ENCODE measurements around the gene IL1A. TPM values are rescaled to one million over a fixed set of nuclear protein-coding genes. Genes with fewer than 3 reads are reported as not detected.

The IL1A gene
- total and polyA plus RNA-seq, 7 donors = 0.08 to 0.12 TPM; not detected in 5

- 83 to 87% (median 83%) methylated on average over 19 of the region's 19 CpGs for WGBS, 3 donors
- Histone ChIP-seq H3K27ac (no peak overlapping the region), H3K36me3 (ENCODE audit: insufficient read depth in 1 of 2, low read depth in 1 of 2) (no peaks in the 10 kb centered on the region), H3K4me3 (no peak overlapping the region), H3K4me1 (no peaks in the 10 kb centered on the region), H3K27me3 (ENCODE audit: insufficient read depth in 3 of 3, low read length in 2 of 3) (no peaks in the 10 kb centered on the region), H3K9me3 (no peaks in the 10 kb centered on the region)
- TF ChIP-seq CTCF (IDR thresholded peaks at IDR 0.05) = no peak
- ATAC-seq = no peak
- no peak for DNase-seq
- intact Hi-C loops (cut with DNase I) = loop anchor here (2.0 to 5.0 kb wide), 2 partner anchors 101 to 125 kb away; no protein-coding TSS in a partner anchor
Observed at GRCh38 chr2:112727276-112728028, 56.8 kb downstream of the IL1A start.

GRCh38 chr2:112726487-112727190 is 57.7 kb downstream of the IL1A start:
- peak; percentile 92 for TF ChIP-seq CTCF (IDR thresholded peaks at IDR 0.05)
- Histone ChIP-seq H3K4me1 (no peaks in the 10 kb centered on the region), H3K27ac (no peak overlapping the region), H3K36me3 (ENCODE audit: insufficient read depth in 1 of 2, low read depth in 1 of 2) (no peaks in the 10 kb centered on the region), H3K27me3 (ENCODE audit: insufficient read depth in 3 of 3, low read length in 2 of 3) (no peaks in the 10 kb centered on the region), H3K9me3 (no peaks in the 10 kb centered on the region), H3K4me3 (no peak overlapping the region)
- 26 to 33% (median 28%) methylated on average over 18 to 19 of the region's 19 CpGs for WGBS, 3 donors
- peak; percentile 89 to 92 for DNase-seq
- ATAC-seq = peak; percentile 91 to 99 (median 92)
- intact Hi-C loops (cut with DNase I) = loop anchor here (1.0 to 5.0 kb wide), 3 partner anchors 100 to 126 kb away; no protein-coding TSS in a partner anchor

- intact Hi-C loops (cut with DNase I) = loop anchor here (1.0 to 5.0 kb wide), 3 partner anchors 99 to 126 kb away; no protein-coding TSS in a partner anchor
- Histone ChIP-seq H3K27ac (no peak overlapping the region), H3K9me3 (no peaks in the 10 kb centered on the region), H3K36me3 (ENCODE audit: insufficient read depth in 1 of 2, low read depth in 1 of 2) (no peaks in the 10 kb centered on the region), H3K27me3 (ENCODE audit: insufficient read depth in 3 of 3, low read length in 2 of 3) (no peaks in the 10 kb centered on the region), H3K4me1 (no peaks in the 10 kb centered on the region), H3K4me3 (no peak overlapping the region)
- 87 to 88% (median 88%) methylated on average over 14 to 15 of the region's 15 CpGs for WGBS, 3 donors
- DNase-seq (no peak), ATAC-seq (peak in 1 of 4 donors; percentile 11)
- TF ChIP-seq CTCF (IDR thresholded peaks at IDR 0.05) = no peak
Observed at GRCh38 chr2:112725545-112726457, 58.5 kb downstream of the IL1A start.

GRCh38 chr2:112724591-112725525 is 59.4 kb downstream of the IL1A start:
- Histone ChIP-seq H3K27ac (no peak overlapping the region), H3K27me3 (ENCODE audit: insufficient read depth in 3 of 3, low read length in 2 of 3) (no peaks in the 10 kb centered on the region), H3K36me3 (ENCODE audit: insufficient read depth in 1 of 2, low read depth in 1 of 2) (no peaks in the 10 kb centered on the region), H3K4me3 (no peak overlapping the region), H3K9me3 (no peaks in the 10 kb centered on the region), H3K4me1 (no peaks in the 10 kb centered on the region)
- DNase-seq = no peak
- ATAC-seq = no peak
- intact Hi-C loops (cut with DNase I) = loop anchor here in 1 of 2 donors (5.0 kb wide), 1 partner anchor 123 kb away; no protein-coding TSS in a partner anchor
- no peak for TF ChIP-seq CTCF (IDR thresholded peaks at IDR 0.05)
- WGBS, 3 donors = 80 to 85% (median 82%) methylated on average over 21 of the region's 21 CpGs

Data from psoas muscle (tissue), 8 donors.